Hepatocyte (in vitro differentiated cells): ENCODE results near the gene DIPK1B. TPM values are rescaled to one million over a fixed set of nuclear protein-coding genes. Genes with fewer than 3 reads are reported as not detected.

Source experiments
- DNase-seq: peaks from one replicate; pipeline ENCODE4 v3.0.0-alpha.2; 2016; ENCODE audit warnings: low spot score
- H2AFZ ChIP-seq: fragments of 200-600 bp; sonication (generic); 2 replicates; pipeline ENCODE4 v1.6.0; 2016; ENCODE audit warnings: antibody characterized with exemption, mild to moderate bottlenecking
- H3K27ac ChIP-seq: fragments of 200-600 bp; sonication (generic); 2 replicates; pipeline ENCODE4 v1.5.1; 2016; ENCODE audit warnings: mild to moderate bottlenecking
- H3K27me3 ChIP-seq: fragments of 200-600 bp; sonication (generic); 2 replicates; pipeline ENCODE4 v1.6.1; 2016
- H3K36me3 ChIP-seq: fragments of 200-600 bp; sonication (generic); replicated peaks from 2 replicates; pipeline ENCODE4 v1.5.1; 2016; ENCODE audit warnings: low read depth; ENCODE audit not compliant: insufficient read depth
- H3K4me1 ChIP-seq: fragments of 200-600 bp; sonication (generic); 2 replicates; pipeline ENCODE4 v1.5.1; 2016; ENCODE audit warnings: mild to moderate bottlenecking, moderate library complexity; ENCODE audit not compliant: insufficient read depth
- H3K4me2 ChIP-seq: fragments of 200-600 bp; sonication (generic); 2 replicates; pipeline ENCODE4 v1.6.0; 2016
- H3K4me3 ChIP-seq: fragments of 200-600 bp; sonication (generic); 2 replicates; pipeline ENCODE4 v1.5.1; 2016; ENCODE audit warnings: mild to moderate bottlenecking
- H3K79me2 ChIP-seq: fragments of 200-600 bp; sonication (generic); 2 replicates; pipeline ENCODE4 v1.6.0; 2017; ENCODE audit warnings: mild to moderate bottlenecking
- H3K9me2 ChIP-seq: fragments of 200-600 bp; sonication (generic); replicated peaks from 2 replicates; pipeline ENCODE4 v1.6.0; 2017; ENCODE audit warnings: mild to moderate bottlenecking; ENCODE audit not compliant: insufficient read depth
- H3K9me3 ChIP-seq: fragments of 200-600 bp; sonication (generic); 2 replicates; pipeline ENCODE4 v1.5.1; 2016; ENCODE audit warnings: low read depth, mild to moderate bottlenecking
- H4K20me1 ChIP-seq: fragments of 200-600 bp; sonication (generic); 2 replicates; pipeline ENCODE4 v1.6.0; 2016; ENCODE audit warnings: mild to moderate bottlenecking; ENCODE audit not compliant: insufficient read depth, poor library complexity, severe bottlenecking
- CTCF ChIP-seq: fragments of 200-600 bp; sonication (generic); IDR thresholded peaks from 2 replicates; pipeline ENCODE4 v1.5.1; 2016; ENCODE audit warnings: antibody characterized with exemption, mild to moderate bottlenecking; ENCODE audit not compliant: poor library complexity
- EZH2 ChIP-seq: fragments of 200-600 bp; sonication (generic); IDR thresholded peaks from 2 replicates; pipeline ENCODE4 v1.6.1; 2016; ENCODE audit warnings: antibody characterized with exemption, mild to moderate bottlenecking, borderline replicate concordance
- EZH2phosphoT487 ChIP-seq: fragments of 200-600 bp; sonication (generic); IDR thresholded peaks from one replicate; pipeline ENCODE4 v1.6.1; 2018; ENCODE audit warnings: antibody characterized with exemption, mild to moderate bottlenecking, low read depth, moderate library complexity; ENCODE audit not compliant: unreplicated experiment, severe bottlenecking
- WGBS: methylation state at CpG from one replicate; pipeline ENCODE4 v1.1.6; 2016; ENCODE audit warnings: low lambda C conversion rate; ENCODE audit errors: missing lambda C conversion rate; 5-methylcytosine and 5-hydroxymethylcytosine counted together
- polyA plus RNA-seq: library from polyadenylated mRNA; unstranded; fragments of >200 nt; fragmentation: Nextera tagmentation; extraction: Ambion mirVana; gene quantifications from 2 replicates; pipeline ENCODE4 v1.2.1, GENCODE V29; 2016
- total RNA-seq: library from RNA; depleted of rRNA; stranded (reverse); fragments of >200 nt; gene quantifications from 2 replicates; pipeline ENCODE4 v1.2.3, GENCODE V29; 2014

Gene DIPK1B
- total and polyA plus RNA-seq, 2 experiments from 2014 or later: 33.3 to 39.4 TPM

GRCh38 chr9:136751244-136751643, 38.9 kb downstream of the DIPK1B start:
- no peaks in the 10 kb centered on the region for H3K79me2 ChIP-seq
- no peaks in the 10 kb centered on the region for H3K4me1 ChIP-seq
- TF ChIP-seq EZH2phosphoT487: no peak
- no peak for TF ChIP-seq EZH2
- TF ChIP-seq CTCF: no peak
- H3K4me2 ChIP-seq: no peak overlapping the region
- no peak overlapping the region for H3K27ac ChIP-seq
- H3K27me3 ChIP-seq: no peaks in the 10 kb centered on the region
- H2AFZ ChIP-seq: no peak overlapping the region
- no peak for DNase-seq
- 92% methylated on average over 1 of the region's 1 CpG for WGBS
- H4K20me1 ChIP-seq: no peaks in the 10 kb centered on the region
- H3K9me2 ChIP-seq: no peaks in the 10 kb centered on the region
- H3K4me3 ChIP-seq: no peak overlapping the region
- no peaks in the 10 kb centered on the region for H3K36me3 ChIP-seq
- H3K9me3 ChIP-seq: no peaks in the 10 kb centered on the region

- no peak overlapping the region for H3K4me2 ChIP-seq
- no peaks in the 10 kb centered on the region for H3K4me1 ChIP-seq
- TF ChIP-seq CTCF (no peak), EZH2 (no peak), EZH2phosphoT487 (no peak)
- H3K4me3 ChIP-seq: no peak overlapping the region
- H3K79me2 ChIP-seq: no peaks in the 10 kb centered on the region
- H3K9me3 ChIP-seq: no peaks in the 10 kb centered on the region
- no peaks in the 10 kb centered on the region for H4K20me1 ChIP-seq
- no peaks in the 10 kb centered on the region for H3K9me2 ChIP-seq
- H3K27ac ChIP-seq: no peak overlapping the region
- H3K27me3 ChIP-seq: no peaks in the 10 kb centered on the region
- H3K36me3 ChIP-seq: no peaks in the 10 kb centered on the region
- H2AFZ ChIP-seq: no peak overlapping the region
- DNase-seq: no peak
Observed at GRCh38 chr9:136751814-136752213, 39.4 kb downstream of the DIPK1B start.

GRCh38 chr9:136753371-136754058, 41.1 kb downstream of the DIPK1B start:
- H3K4me2 ChIP-seq: no peak overlapping the region
- H3K27me3 ChIP-seq: no peaks in the 10 kb centered on the region
- no peaks in the 10 kb centered on the region for H3K4me1 ChIP-seq
- H2AFZ ChIP-seq: no peak overlapping the region
- no peaks in the 10 kb centered on the region for H3K9me2 ChIP-seq
- TF ChIP-seq CTCF: no peak
- no peak for TF ChIP-seq EZH2phosphoT487
- TF ChIP-seq EZH2: no peak
- H3K79me2 ChIP-seq: no peaks in the 10 kb centered on the region
- H4K20me1 ChIP-seq: no peaks in the 10 kb centered on the region
- no peak overlapping the region for H3K27ac ChIP-seq
- DNase-seq: no peak
- 89% methylated on average over 31 of the region's 31 CpGs for WGBS
- no peaks in the 10 kb centered on the region for H3K9me3 ChIP-seq
- H3K4me3 ChIP-seq: no peak overlapping the region
- no peaks in the 10 kb centered on the region for H3K36me3 ChIP-seq
